Neural crest cell (in vitro differentiated cells): ENCODE results near the gene YWHAE. TPM values are rescaled to one million over a fixed set of nuclear protein-coding genes. Genes with fewer than 3 reads are reported as not detected.

Source experiments
- DNase-seq: peaks from one replicate; pipeline ENCODE4 v3.0.0; 2021; ENCODE audit warnings: low read depth, mixed read lengths, low spot score
- H3K27ac Mint-ChIP-seq: one replicate; pipeline ENCODE4 v1.8.0; 2021; ENCODE audit warnings: mild to moderate bottlenecking, mixed read lengths; ENCODE audit not compliant: unreplicated experiment
- H3K27me3 Mint-ChIP-seq: 2 replicates; pipeline ENCODE4 v1.8.0; 2021; ENCODE audit warnings: low read depth, mild to moderate bottlenecking, mixed read lengths
- H3K36me3 Mint-ChIP-seq: 2 replicates; pipeline ENCODE4 v1.8.0; 2021; ENCODE audit warnings: low read depth, mild to moderate bottlenecking, mixed read lengths
- H3K4me1 Mint-ChIP-seq: 2 replicates; pipeline ENCODE4 v1.8.0; 2021; ENCODE audit warnings: mixed read lengths
- H3K4me3 Mint-ChIP-seq: one replicate; pipeline ENCODE4 v1.8.0; 2021; ENCODE audit warnings: mild to moderate bottlenecking, mixed read lengths
- H3K9me3 Mint-ChIP-seq: 2 replicates; pipeline ENCODE4 v1.8.0; 2021; ENCODE audit warnings: mixed read lengths
- CTCF ChIP-seq: fragments of 200-600 bp; sonication (generic); conservative IDR thresholded peaks from 2 replicates; pipeline ENCODE4 v1.5.0; 2021; ENCODE audit warnings: antibody characterized with exemption, mild to moderate bottlenecking
- total RNA-seq: library from RNA; stranded (reverse); gene quantifications from 2 replicates; pipeline ENCODE4 v1.2.1, GENCODE V29; 2021

YWHAE gene
- total RNA-seq, 1 donor from 2014 or later = 1,231 TPM

GRCh38 chr17:1375615-1376014 is 24.4 kb downstream of the YWHAE start:
- H3K4me1 Mint-ChIP-seq = peaks cover 61% of the 10 kb centered on the region
- peaks cover 12% of the 10 kb centered on the region for H3K36me3 Mint-ChIP-seq
- no peaks in the 10 kb centered on the region for H3K27me3 Mint-ChIP-seq
- DNase-seq = no peak
- H3K27ac Mint-ChIP-seq = no peak overlapping the region
- no peak overlapping the region for H3K4me3 Mint-ChIP-seq
- TF ChIP-seq CTCF = no peak
- H3K9me3 Mint-ChIP-seq = no peaks in the 10 kb centered on the region

DNA sequence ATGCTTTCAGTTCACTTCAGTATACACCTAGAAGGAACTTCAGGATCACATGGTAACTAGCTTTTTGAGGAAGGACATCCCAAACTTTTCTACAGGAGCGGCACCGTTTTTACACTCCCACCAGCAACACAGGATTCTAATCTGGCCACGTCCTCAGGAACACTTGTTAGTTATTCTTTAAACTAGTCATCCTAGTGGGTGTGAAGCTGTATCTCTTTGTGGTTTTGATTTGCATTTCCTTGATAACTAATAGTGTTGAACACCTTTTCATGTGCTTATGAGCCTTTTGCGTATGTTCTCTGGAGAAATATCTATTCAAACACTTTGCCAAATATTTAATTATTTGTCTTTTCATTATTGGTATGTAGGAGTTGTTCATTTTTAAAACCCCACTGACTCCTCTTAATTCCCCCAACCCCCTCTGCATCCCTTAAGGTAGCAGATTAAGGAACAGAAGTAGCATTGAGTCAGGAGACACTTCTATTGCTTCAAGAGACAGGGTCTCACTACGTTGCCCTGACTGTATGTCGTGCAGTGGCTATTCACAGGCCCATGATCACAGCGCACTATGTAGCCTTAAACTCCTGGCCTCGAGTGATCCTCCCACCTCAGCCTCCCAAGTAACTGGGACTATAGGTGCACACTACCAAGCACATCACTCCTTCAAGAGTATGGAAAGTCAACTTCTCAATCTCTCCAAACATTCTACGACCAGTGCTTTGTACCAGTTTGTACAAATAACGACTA is 25.4 kb downstream of the YWHAE start:
- no peaks in the 10 kb centered on the region for H3K27me3 Mint-ChIP-seq
- peaks cover 12% of the 10 kb centered on the region for H3K36me3 Mint-ChIP-seq
- no peak for DNase-seq
- H3K4me1 Mint-ChIP-seq = peaks cover 54% of the 10 kb centered on the region
- H3K9me3 Mint-ChIP-seq = no peaks in the 10 kb centered on the region
- no peak overlapping the region for H3K4me3 Mint-ChIP-seq
- no peak overlapping the region for H3K27ac Mint-ChIP-seq
- TF ChIP-seq CTCF = no peak

- H3K4me1 Mint-ChIP-seq = peaks cover 50% of the 10 kb centered on the region
- H3K27me3 Mint-ChIP-seq = no peaks in the 10 kb centered on the region
- no peak for TF ChIP-seq CTCF
- no peak for DNase-seq
- H3K4me3 Mint-ChIP-seq = no peak overlapping the region
- H3K27ac Mint-ChIP-seq = no peak overlapping the region
- no peaks in the 10 kb centered on the region for H3K9me3 Mint-ChIP-seq
- peaks cover 9% of the 10 kb centered on the region for H3K36me3 Mint-ChIP-seq
Observed at GRCh38 chr17:1373707-1374237, 26.2 kb downstream of the YWHAE start.

GRCh38 chr17:1372618-1373017 is 27.4 kb downstream of the YWHAE start:
- no peak for DNase-seq
- H3K36me3 Mint-ChIP-seq = peaks cover 9% of the 10 kb centered on the region
- no peak for TF ChIP-seq CTCF
- no peaks in the 10 kb centered on the region for H3K9me3 Mint-ChIP-seq
- H3K27me3 Mint-ChIP-seq = no peaks in the 10 kb centered on the region
- no peak overlapping the region for H3K27ac Mint-ChIP-seq
- H3K4me1 Mint-ChIP-seq = peaks cover 44% of the 10 kb centered on the region
- H3K4me3 Mint-ChIP-seq = no peak overlapping the region

DNA sequence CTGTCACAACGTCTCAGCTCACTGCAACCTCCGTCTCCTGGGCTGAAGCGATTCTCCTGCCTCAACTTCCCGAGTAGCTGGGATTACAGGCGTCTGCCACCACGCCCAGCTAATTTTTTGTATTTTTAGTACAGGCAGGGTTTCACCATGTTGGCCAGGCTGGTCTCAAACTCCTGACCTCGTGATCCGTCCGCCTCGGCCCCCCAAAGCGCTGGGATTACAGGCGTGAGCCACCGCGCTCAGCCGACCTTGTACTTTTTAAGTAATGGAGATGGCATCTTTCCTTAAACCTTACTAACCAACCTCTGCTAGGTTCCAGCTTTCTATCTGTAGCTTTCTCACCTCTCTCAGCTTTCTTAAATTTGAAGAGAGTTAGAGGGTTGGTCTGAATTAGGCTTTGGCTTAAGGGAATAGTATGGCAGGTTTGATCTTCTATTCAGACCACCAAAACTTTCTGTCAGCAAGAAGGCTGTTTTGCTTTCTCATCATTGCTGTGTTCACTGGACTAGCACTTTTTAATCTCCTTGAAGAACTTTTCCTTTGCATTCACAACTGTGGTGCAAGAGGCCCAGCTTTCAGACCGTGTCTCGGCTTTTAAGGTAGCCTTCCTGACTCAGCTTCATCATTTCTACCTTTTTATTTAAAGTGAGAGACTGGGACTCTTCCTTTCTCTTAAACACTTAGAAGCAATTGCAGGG is 28.0 kb downstream of the YWHAE start:
- no peak for DNase-seq
- H3K9me3 Mint-ChIP-seq = no peaks in the 10 kb centered on the region
- no peak for TF ChIP-seq CTCF
- no peaks in the 10 kb centered on the region for H3K27me3 Mint-ChIP-seq
- H3K27ac Mint-ChIP-seq = no peak overlapping the region
- peaks cover 45% of the 10 kb centered on the region for H3K4me1 Mint-ChIP-seq
- H3K36me3 Mint-ChIP-seq = peaks cover 9% of the 10 kb centered on the region
- H3K4me3 Mint-ChIP-seq = no peak overlapping the region
